ENCODE measurements around the gene S1PR2. TPM values are rescaled to one million over a fixed set of nuclear protein-coding genes. Genes with fewer than 3 reads are reported as not detected.

S1PR2 gene
- total and polyA plus RNA-seq, 4 donors, result 6.5 to 32.1 (median 13.0) TPM

- Histone ChIP-seq H3K9me3 (ENCODE audit: control insufficient read depth in 4 of 4, insufficient read depth in 3 of 4, low read length in 3 of 4) (no peaks in the 10 kb centered on the region), H3K4me3 (peak within 1 kb of the TSS; percentile 76), H3K27me3 (ENCODE audit: control insufficient read depth in 3 of 3, insufficient read depth in 3 of 3, low read length in 2 of 3) (peaks cover 0 to 8% (median 0%) of the 10 kb centered on the region in 3 donors), H3K36me3 (ENCODE audit: control insufficient read depth in 4 of 4, insufficient read depth in 4 of 4, low read length in 4 of 4) (peaks cover 0 to 8% (median 0%) of the 10 kb centered on the region in 4 donors), H3K4me1 (ENCODE audit: control insufficient read depth in 5 of 5, insufficient read depth in 5 of 5, low read length in 5 of 5) (peaks cover 0 to 16% (median 4%) of the 10 kb centered on the region in 5 donors), H3K9ac (ENCODE audit: insufficient read depth in 1 of 2, low read length in 2 of 2) (peak within 1 kb of the TSS; percentile 39 to 43), H3K27ac (ENCODE audit: low read depth in 1 of 2, low read length in 1 of 2) (peak within 1 kb of the TSS; percentile 78 to 89)
- peak; percentile 71 to 82 (median 77) for DNase-seq
- TF ChIP-seq CTCF (IDR thresholded peaks at IDR 0.05; ENCODE audit: control extremely low read depth, extremely low read depth), result no peak
- WGBS, 2 donors, result 1% methylated on average over 40 to 51 of the region's 51 CpGs
- ATAC-seq (ENCODE audit: insufficient read depth, low FRiP score), result peak; percentile 73
These were observed 39.7 kb upstream of the S1PR2 start, which contains the start of gene ICAM1 for GRCh38 chr19:10270616-10271394. ICAM1 (plus strand) TSS chr19:10271120; CDS start chr19:10271160, 40 bp downstream.

GRCh38 chr19:10270180-10270615 is 39.1 kb upstream of the S1PR2 start:
- H3K27ac ChIP-seq (ENCODE audit: low read depth in 1 of 2, low read length in 1 of 2), result peak overlapping the region; percentile 78 to 89
- peaks cover 0 to 7% (median 0%) of the 10 kb centered on the region in 4 donors for H3K36me3 ChIP-seq (ENCODE audit: control insufficient read depth in 4 of 4, insufficient read depth in 4 of 4, low read length in 4 of 4)
- no peaks in the 10 kb centered on the region for H3K9me3 ChIP-seq (ENCODE audit: control insufficient read depth in 4 of 4, insufficient read depth in 3 of 4, low read length in 3 of 4)
- H3K9ac ChIP-seq (ENCODE audit: insufficient read depth in 1 of 2, low read length in 2 of 2), result peak overlapping the region; percentile 39 to 43
- H3K4me1 ChIP-seq (ENCODE audit: control insufficient read depth in 5 of 5, insufficient read depth in 5 of 5, low read length in 5 of 5), result peaks cover 0 to 16% (median 4%) of the 10 kb centered on the region in 5 donors
- ATAC-seq (ENCODE audit: insufficient read depth, low FRiP score), result peak; percentile 51
- no peak for TF ChIP-seq CTCF (IDR thresholded peaks at IDR 0.05; ENCODE audit: control extremely low read depth, extremely low read depth)
- DNase-seq, result peak in 1 of 3 donors; percentile 35
- WGBS, 2 donors, result 1 to 2% methylated on average over 36 to 37 of the region's 37 CpGs
- H3K4me3 ChIP-seq, result peak overlapping the region; percentile 76
- H3K27me3 ChIP-seq (ENCODE audit: control insufficient read depth in 3 of 3, insufficient read depth in 3 of 3, low read length in 2 of 3), result peaks cover 0 to 8% (median 0%) of the 10 kb centered on the region in 3 donors

GRCh38 chr19:10269333-10270179 is 38.4 kb upstream of the S1PR2 start:
- Histone ChIP-seq H3K27ac (ENCODE audit: low read depth in 1 of 2, low read length in 1 of 2) (peak overlapping the region; percentile 78 to 89), H3K9me3 (ENCODE audit: control insufficient read depth in 4 of 4, insufficient read depth in 3 of 4, low read length in 3 of 4) (no peaks in the 10 kb centered on the region), H3K27me3 (ENCODE audit: control insufficient read depth in 3 of 3, insufficient read depth in 3 of 3, low read length in 2 of 3) (peaks cover 0 to 8% (median 0%) of the 10 kb centered on the region in 3 donors), H3K36me3 (ENCODE audit: control insufficient read depth in 4 of 4, insufficient read depth in 4 of 4, low read length in 4 of 4) (peaks cover 0 to 1% (median 0%) of the 10 kb centered on the region in 4 donors), H3K9ac (ENCODE audit: insufficient read depth in 1 of 2, low read length in 2 of 2) (no peak overlapping the region), H3K4me3 (peak overlapping the region; percentile 76), H3K4me1 (ENCODE audit: control insufficient read depth in 5 of 5, insufficient read depth in 5 of 5, low read length in 5 of 5) (peaks cover 0 to 16% (median 4%) of the 10 kb centered on the region in 5 donors)
- WGBS, 2 donors, result 3% methylated on average over 57 to 59 of the region's 59 CpGs
- DNase-seq, result peak; percentile 81 to 88 (median 86)
- ATAC-seq (ENCODE audit: insufficient read depth, low FRiP score), result peak; percentile 68
- TF ChIP-seq CTCF (IDR thresholded peaks at IDR 0.05; ENCODE audit: control extremely low read depth, extremely low read depth), result peak; percentile 93

Data from lung (tissue), 12 donors.